Kidney epithelial cell (primary cell): ENCODE results near the gene MOB2. TPM values are rescaled to one million over a fixed set of nuclear protein-coding genes. Genes with fewer than 3 reads are reported as not detected.

Experiments
- DNase-seq: peaks from one replicate; pipeline ENCODE4 v3.0.0-alpha.2; 2010; ENCODE audit warnings: low read depth
- H3K27me3 ChIP-seq: 2 replicates; pipeline ENCODE4 v1.6.0; 2011; ENCODE audit warnings: low read length; ENCODE audit not compliant: control insufficient read depth, insufficient read depth
- H3K36me3 ChIP-seq: 2 replicates; pipeline ENCODE4 v1.5.1; 2011; ENCODE audit warnings: low read length; ENCODE audit not compliant: control insufficient read depth, insufficient read depth
- H3K4me3 ChIP-seq: 2 replicates; pipeline ENCODE4 v1.5.1; 2011; ENCODE audit warnings: low read depth, mild to moderate bottlenecking, control low read depth, low read length
- total RNA-seq: library from RNA; depleted of rRNA; stranded (reverse); fragments of >200 nt; gene quantifications from 2 replicates; pipeline ENCODE4 v1.2.3, GENCODE V29; 2015
- TF ChIP-seq, protein P1 (sequence below): IDR thresholded peaks from 2 replicates; pipeline ENCODE4 v1.5.1; 2011; ENCODE audit warnings: mild to moderate bottlenecking, moderate library complexity, low read length, control low read depth, inconsistent platforms; ENCODE audit not compliant: insufficient read depth, poor library complexity, severe bottlenecking

MOB2 gene
- total RNA-seq, 1 donor from 2014 or later = 18.1 TPM

DNA sequence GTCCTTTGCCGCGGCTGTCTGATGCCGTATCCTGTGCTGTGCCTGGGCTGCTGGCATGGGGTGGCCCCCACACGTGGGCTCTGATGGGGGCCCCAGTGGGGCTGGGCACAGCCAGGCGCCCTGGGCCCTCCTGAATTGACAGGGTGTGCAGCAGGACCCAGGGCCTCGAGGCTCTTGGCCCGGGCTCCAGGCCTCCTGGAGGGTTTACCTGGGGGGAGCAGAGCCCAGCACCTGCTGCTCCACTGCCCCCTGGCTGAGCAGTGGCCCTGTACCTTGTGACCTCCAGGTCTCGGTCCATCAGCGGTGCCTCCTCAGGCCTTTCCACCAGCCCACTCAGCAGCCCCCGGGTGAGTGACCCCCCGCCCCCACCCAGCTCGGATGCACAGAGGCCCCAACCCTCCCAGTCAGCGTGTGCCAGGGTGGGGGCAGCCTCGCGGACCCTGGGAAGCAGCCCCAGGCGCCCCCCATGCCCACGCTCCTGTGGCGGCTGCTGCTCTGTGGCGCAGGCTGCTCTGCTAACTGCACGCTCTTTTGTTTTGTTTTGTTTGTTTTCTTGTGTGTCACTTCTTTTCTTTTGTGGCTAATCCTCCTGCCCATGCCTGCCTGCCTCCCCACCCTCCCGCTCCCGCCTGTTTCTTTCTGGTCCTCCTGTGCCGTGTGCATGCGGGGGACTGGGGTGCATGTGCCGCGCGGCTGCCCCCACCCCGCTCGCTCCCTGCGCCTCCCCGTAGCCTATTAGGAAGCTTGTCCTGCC is 36.9 kb downstream of the MOB2 start:
- no peak for DNase-seq
- peaks cover 13% of the 10 kb centered on the region for H3K27me3 ChIP-seq
- TF ChIP-seq, protein P1, sequence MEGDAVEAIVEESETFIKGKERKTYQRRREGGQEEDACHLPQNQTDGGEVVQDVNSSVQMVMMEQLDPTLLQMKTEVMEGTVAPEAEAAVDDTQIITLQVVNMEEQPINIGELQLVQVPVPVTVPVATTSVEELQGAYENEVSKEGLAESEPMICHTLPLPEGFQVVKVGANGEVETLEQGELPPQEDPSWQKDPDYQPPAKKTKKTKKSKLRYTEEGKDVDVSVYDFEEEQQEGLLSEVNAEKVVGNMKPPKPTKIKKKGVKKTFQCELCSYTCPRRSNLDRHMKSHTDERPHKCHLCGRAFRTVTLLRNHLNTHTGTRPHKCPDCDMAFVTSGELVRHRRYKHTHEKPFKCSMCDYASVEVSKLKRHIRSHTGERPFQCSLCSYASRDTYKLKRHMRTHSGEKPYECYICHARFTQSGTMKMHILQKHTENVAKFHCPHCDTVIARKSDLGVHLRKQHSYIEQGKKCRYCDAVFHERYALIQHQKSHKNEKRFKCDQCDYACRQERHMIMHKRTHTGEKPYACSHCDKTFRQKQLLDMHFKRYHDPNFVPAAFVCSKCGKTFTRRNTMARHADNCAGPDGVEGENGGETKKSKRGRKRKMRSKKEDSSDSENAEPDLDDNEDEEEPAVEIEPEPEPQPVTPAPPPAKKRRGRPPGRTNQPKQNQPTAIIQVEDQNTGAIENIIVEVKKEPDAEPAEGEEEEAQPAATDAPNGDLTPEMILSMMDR = no peak

DNA sequence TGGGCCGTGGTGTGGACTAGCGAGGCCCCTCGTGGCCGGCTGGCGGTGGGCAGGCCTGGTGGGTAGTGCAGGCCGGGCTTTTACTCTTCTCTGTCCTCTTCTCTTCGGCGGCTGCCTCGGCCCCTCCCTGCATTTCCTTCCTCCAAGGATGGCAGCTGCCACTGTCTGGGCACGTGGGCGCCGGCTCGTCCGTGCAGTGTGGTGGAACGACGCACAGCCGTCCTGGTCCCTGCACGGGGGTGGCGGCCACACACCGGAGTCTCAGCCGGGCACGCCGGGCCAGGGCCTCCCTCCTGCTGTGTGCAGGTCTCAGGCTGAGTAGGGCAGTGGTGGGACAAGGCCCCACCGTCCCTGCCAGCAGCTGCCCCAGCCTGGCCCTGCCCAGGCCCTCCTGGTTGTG is 37.7 kb downstream of the MOB2 start:
- H3K4me3 ChIP-seq = no peak overlapping the region
- DNase-seq = no peak
- TF ChIP-seq, protein P1 = no peak
- no peaks in the 10 kb centered on the region for H3K36me3 ChIP-seq
- H3K27me3 ChIP-seq = peaks cover 9% of the 10 kb centered on the region

More for the DNA sequence above, 36.9 kb downstream of the MOB2 start:
- no peaks in the 10 kb centered on the region for H3K36me3 ChIP-seq
- H3K4me3 ChIP-seq = no peak overlapping the region

DNA sequence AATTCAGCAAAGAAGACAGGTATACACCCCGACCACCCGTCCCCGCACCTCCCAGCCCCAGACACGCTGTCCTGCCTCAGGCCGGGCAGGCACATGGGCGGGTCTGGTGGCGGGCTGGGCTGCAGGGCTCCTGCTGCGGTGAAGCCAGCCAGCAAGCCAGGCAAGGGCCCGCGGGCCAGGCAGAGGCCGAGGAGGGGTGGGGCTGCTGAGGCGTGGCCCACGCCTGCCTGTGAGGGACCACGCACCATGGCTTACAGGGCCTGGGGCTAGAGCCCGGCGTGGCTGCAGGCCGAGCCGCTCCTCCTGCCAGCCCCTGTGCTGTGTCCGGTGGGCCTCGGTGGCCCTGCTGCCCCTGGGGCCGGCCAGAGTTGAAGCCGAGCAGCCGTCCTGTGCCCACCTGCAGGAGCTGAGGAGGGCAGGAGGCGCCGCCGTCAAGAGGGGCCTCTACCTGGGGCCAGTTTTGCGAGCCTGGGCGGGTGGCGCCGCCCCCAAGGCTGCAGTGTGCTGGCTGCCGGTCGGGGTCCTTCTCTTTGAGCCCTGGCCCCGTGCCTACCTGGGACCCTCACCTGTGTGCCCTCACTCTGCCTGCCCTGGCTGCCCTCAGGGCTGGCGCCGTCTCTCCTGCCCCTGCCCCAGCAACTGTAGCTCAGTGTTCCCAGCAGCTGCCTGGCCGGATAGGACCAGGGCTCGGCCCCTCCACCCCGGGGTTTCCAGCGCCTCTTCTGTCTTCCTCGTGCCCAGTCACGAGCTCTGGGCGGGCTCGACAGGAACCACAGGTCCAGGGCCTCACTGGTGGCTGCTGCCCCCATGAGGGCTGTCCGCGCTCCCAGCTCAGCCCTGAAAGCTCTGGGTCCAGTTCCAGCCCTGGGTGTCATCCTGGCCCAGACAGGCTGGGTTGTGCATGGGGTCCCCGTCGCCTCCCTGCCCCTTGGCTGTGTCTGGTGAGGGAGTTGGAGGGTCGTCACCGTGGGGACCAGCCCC is 38.4 kb downstream of the MOB2 start:
- DNase-seq = no peak
- peaks cover 8% of the 10 kb centered on the region for H3K27me3 ChIP-seq

DNA sequence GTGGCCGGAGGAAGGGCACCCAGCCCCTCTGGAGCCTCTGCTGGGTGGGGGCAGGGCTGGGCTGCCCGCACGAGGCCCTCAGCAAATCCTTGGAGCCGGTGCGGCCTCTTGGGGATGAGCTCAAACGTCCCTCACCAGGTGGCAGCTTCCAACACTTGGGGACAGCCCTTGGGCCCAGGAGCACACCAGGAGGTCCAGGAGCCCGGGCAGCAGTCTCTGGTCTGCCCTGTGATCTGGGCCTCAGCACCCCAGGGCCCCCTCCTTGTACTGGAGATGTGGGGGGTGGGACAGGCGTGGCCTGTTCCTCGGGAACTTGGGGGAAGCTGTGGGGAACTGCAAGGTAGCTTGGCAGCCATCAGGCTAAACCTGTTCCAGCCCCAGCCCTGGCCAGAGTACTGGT is 40.0 kb downstream of the MOB2 start:
- TF ChIP-seq, protein P1 = no peak
- DNase-seq = no peak
- Histone ChIP-seq H3K27me3 (peaks cover 8% of the 10 kb centered on the region), H3K36me3 (no peaks in the 10 kb centered on the region), H3K4me3 (no peak overlapping the region)

More for the DNA sequence above, 38.4 kb downstream of the MOB2 start:
- no peaks in the 10 kb centered on the region for H3K36me3 ChIP-seq
- no peak overlapping the region for H3K4me3 ChIP-seq
- TF ChIP-seq, protein P1 = no peak

DNA sequence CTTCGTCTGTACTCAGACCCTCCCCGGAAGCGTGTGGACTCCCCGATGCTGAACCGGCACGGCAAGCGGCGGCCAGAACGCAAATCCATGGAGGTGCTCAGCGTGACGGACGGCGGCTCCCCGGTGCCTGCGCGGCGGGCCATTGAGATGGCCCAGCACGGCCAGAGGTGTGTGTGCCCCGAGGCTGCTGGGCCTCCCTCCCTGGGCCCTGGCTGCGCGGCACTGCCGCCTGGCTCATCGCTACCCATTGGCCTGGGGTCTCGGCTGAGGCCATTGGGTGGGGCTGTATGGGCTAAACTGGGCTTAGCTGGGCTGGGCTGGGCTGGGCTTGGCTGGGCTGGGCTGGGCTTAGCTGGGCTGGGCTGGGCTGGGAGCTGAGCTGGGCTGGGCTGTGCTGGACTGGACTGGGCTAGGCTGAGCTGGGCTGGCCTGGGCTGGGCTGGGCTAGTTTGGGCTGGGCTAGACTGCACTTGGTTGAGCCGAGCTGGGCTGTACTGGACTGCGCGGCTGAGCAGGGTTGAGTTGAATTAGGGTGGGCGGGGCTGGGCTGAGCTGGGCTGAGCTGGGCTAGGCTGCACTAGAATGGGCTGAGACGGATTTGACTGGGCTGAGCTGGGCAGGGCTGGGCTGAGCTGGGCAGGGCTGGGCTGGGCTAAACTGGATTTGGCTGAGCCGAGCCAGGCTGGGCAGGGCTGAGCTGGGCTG is 40.7 kb downstream of the MOB2 start:
- TF ChIP-seq, protein P1 = no peak
- H3K27me3 ChIP-seq = peaks cover 8% of the 10 kb centered on the region
- H3K4me3 ChIP-seq = no peak overlapping the region
- no peak for DNase-seq
- no peaks in the 10 kb centered on the region for H3K36me3 ChIP-seq
